T47D (cell line): ENCODE results near the gene SFTA2.

Experiments used
- DNase-seq, 2 experiments: peaks; one replicate each; pipeline versions ENCODE4 v3.0.0 to v3.0.0-alpha.2; 2011 to 2012; ENCODE audit warnings: low read depth in 1 of 2, low spot score in 1 of 2
- JUND ChIP-seq: IDR thresholded peaks from 2 replicates; pipeline ENCODE4 v1.6.1; 2012; ENCODE audit warnings: low read depth
- in situ Hi-C: cut with HindIII; loops from 2 replicates; pipeline ENCODE4 v1.10.0; 2016; ENCODE audit warnings: low sequenced_read_pairs, low pct_unique_long_range_greater_than_20kb

Gene SFTA2

DNA sequence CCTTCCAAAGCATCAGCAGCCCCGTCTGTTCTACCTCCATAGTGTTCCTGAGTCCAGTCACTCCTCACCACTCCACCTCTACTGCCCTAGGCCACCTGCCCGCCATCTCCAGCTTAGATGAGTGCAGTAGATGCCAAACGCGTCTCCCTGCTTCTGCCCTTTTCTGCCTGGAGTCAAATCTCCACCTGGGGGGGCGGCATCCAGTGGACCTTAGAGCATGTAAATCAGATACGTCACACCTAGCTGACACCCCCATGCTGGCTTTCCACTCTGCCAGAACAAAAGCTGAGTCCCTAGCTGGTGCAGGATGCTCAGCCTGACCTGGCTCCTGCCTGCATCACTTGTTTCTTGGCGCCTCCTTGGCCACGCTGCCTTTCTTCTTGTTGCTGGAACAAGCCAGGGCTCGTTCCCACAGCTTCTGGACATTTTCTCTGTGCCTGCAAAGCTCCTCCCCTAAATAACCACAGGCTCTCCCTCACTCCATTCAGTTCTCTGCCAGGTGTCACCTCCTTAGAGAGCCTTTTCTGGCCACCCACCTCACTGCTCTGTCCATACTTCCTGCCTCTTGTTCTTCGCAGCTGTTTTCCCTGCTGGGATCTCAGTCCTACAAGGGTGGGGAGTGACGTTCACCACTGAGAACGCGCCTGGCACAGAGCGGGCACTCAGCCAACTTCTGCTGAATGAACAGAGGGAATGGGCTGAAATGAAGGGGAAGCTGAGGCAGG, 41.9 kb downstream of the SFTA2 start:
- DNase-seq: no peak
- in situ Hi-C loops: no loop called here
- TF ChIP-seq JUND: no peak

DNA sequence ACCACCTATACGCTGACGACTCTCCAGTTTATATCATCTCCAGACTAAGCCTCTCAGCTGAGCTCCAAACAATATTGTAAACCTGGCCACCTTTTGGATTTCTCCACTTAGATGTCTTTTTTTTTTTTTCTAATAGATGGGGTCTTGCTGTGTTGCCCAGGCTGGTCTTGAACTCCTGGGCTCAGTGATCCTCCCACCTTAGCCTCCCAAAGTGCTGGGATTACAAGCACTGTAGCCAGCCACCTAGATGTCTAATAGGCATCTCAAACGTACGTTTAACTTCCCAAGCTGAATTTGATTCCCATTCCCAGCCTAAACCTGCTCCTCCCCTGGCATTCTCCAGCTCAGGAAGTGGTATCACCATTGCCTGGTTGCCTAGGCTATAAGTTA, 42.5 kb downstream of the SFTA2 start:
- no peak for TF ChIP-seq JUND
- in situ Hi-C loops: no loop called here
- no peak for DNase-seq

DNA sequence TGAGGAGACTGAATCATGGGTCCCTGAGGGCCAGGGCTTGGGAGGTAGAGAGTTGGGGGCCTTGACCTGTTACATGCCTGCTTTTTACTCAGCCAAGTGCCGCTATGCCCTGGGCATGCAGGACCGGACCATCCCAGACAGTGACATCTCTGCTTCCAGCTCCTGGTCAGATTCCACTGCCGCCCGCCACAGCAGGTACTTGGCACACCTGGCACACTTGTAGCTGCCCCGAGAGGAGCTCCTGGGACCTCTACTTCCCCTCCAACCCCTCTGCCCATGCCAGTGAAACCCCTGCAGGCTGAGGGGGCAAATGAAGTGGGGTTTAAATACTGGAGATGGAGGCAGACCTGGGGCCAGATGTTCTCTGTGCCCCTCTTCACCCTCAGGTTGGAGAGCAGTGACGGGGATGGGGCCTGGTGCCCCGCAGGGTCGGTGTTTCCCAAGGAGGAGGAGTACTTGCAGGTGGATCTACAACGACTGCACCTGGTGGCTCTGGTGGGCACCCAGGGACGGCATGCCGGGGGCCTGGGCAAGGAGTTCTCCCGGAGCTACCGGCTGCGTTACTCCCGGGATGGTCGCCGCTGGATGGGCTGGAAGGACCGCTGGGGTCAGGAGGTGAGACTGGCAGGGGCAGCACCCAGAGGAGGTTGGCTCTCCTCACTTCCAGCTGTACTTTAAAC, 43.0 kb downstream of the SFTA2 start:
- in situ Hi-C loops: no loop called here
- DNase-seq: no peak
- TF ChIP-seq JUND: no peak

DNA sequence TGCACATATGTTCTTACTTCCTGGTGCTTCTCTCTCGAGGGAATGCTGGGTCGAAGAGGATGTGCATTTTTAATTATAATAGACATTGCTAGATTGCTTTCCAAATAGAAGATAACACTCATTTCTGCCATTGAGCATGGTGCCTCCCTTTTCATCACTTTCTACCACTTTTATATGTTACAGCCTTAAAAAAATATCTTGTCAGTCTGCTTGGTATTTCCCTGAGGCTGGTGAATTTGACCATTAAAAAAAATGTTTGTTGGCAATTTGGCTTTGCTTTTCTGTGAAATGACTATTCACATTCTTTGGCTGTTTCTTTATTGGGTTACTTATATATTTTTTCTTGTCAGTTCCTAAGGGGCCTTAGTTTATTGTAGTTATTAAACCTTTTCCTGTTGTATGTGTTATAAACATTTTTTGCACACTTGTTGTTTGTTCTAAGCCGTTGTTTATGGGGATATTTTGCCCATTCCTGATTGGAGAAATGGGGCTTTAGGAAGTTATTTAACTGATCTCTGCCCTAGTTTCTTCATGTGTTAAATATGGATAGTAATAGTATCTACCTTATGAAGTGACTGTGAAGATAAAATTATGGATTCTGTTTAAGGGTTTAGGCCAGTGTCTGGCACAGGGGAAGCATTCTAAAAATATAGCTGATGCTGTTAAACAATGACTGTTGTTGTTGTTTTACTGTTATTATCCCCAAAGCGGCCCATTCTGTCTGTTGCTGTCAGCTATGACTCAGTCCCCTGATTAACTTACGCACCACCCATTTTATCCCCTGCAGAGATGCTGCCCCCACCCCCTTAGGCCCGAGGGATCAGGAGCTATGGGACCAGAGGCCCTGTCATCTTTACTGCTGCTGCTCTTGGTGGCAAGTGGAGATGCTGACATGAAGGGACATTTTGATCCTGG, 43.8 kb downstream of the SFTA2 start:
- DNase-seq: no peak
- in situ Hi-C loops: no loop called here
- TF ChIP-seq JUND: no peak

DNA sequence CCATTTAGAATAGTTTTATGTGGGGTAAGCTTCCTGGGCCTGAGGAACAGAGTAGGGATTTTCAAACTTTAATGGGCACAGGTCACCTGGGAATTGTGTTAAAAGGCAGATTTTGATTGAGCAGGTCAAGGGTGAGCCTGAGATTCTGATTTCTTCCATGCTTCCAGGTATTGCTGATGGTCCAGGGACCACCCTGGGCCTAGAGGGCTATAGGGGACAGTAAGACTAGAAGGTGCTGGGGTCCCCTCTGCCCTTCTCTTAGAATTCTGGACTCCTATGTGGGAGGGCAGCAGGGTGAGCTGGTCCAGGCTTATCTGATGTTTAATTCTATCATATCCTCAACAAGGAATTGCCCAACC, 45.1 kb downstream of the SFTA2 start:
- in situ Hi-C loops: no loop called here
- no peak for TF ChIP-seq JUND
- no peak for DNase-seq

DNA sequence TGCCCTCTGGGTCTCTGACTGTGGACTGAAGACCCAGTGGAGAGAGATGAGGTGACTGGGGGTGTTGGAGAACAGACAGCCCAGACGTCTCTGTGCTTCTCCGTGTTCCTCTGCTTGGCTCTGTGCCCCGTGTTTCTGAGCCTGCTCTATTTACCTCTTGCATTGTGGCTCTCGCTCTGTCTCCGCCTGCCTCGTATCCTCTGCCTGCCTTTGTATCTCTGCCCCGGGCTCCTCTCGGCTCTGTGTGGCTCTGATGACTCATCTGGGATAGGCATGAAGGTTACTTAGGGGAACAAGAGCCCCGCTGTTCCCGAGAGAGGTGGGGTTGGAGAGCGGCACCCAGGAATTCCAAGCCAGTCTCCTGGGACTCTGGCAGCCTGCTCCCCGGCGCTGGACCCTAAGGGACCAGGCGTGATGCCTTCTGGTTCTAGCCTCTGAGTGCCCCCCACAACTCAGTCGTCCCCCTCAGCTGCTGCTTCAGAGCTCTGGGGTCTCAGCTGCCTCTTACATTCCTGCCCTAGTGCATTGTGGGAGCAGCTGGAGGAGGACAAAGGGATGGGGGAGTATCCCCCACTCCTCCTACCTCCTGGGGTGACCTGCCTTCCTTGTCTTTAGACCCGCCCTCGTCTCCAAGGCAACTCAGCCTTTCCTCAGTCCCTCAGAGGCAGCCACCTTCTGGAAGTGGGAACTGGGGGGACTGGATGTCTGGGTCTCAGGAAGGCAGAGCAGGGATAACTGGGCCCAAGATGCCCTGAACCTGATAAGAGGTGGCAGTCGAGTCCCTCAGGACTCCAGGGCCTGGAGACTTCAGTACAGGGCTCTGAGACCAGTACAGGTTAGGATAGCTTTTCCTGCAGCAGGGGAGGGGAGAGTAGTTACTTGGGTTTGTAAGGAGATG, 45.7 kb downstream of the SFTA2 start:
- no peak for TF ChIP-seq JUND
- in situ Hi-C loops: no loop called here
- DNase-seq: peak; percentile 73 to 76

DNA sequence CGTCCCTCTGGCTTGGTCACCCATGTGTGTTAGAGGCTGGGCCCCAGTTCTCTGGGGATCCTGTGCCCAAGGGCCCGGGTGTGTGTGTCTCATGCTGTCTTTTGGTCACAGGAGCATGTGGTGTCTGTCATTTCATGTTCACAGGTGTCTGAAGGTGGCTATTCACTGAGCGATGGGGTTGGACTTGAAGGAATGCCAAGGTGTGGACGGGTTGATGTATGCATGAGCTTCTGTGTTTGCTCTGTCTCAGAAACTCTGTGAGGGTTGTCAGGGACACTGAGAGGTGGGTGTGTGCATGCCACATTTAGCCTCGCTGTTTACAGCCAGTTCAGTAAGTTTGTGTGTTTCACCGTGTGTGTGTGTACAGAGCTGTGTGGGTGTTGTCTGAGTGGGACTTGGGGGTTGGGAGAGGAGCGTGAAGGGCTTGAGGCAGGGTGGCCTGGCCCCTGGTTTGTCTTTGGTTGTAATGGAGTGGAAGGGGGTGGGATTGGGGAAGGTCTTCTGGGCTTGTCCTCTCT, 46.4 kb downstream of the SFTA2 start:
- DNase-seq: peak; percentile 63 to 92
- TF ChIP-seq JUND: no peak
- in situ Hi-C loops: no loop called here

DNA sequence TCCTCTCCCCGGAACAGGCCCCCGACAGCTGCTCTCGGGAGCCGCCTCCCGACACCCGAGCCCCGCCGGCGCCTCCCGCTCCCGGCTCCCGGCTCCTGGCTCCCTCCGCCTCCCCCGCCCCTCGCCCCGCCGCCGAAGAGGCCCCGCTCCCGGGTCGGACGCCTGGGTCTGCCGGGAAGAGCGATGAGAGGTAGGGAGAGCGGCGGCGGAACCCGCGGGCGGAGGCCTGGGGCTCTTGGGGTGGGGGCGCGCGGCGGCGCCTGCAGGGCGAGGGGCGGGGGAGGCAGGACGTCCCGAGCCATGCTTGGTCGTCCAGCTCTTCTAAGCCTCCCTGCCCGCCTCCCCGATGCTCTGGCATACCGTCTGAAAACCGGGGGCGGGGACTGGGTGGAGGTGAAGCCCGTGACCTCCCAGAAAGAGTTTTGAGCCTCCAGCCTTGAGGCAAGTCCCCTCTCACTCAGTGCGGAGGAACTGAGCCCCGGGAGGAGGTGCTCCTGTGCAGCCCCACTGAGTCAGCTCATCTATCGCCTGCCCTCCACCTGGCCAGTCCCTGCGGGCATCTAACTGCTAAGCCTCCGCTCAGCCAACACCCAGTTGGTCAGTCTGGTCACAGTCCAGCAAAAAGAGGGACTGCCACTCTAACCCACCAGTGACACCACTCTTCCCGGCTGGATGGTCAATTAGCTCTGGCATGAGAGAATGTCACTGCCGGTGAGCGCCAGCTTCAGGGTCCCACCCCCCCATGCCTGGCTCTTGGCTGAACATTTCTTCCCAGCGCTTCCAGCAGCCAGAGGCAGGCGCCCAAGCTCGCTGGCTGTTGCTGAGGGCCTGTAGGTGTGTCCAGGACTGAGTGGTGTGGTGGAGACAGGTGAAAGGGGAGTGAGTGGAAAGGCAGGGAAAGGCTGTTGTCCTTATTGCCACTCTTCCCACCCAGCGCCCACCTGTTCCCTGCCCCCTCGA, 47.2 kb downstream of the SFTA2 start:
- DNase-seq: peak; percentile 51 to 76
- TF ChIP-seq JUND: no peak
- in situ Hi-C loops: no loop called here

DNA sequence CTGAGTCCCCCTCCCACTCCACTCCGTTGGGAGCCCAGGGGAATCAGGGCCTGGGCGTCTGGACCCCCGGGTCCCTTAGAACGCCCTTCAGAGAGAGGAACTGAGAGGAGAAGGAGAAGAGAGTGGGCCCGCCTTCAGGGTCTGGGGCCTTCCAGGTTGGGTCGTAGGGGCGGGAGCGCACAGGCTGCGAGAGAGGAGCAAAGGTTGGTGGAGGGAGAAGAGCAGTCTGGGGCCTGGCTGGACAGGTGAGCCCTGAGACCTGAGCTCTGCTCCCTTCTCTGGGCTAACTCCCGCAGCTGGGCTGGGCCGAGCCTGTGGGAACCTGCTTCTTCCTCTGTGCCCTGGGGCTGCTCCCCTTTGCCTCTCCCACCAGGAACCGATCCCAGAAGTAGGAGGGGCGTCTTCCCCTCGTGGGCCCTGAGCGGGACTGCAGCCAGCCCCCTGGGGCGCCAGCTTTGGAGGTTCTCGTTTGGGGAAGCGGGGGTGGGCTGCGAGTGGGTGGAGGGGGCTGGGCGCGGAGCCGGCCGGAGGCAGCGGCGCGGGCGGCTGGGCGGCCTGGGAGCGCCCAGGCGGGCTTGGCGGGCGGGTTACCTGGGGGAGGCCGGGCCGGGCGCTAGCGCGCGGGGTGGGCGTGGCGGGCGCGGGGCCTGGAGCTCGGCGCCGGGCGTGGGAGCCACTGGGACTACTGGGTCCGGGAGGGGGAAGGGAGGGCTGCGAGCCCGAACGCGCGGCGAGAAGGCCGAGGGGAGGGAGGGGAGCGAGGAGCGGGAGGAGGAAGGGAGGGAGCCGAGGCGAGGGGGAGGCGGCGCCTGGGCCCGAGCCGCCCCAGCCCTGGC, 48.1 kb downstream of the SFTA2 start, which contains the start of gene DDR1:
Gene DDR1 (plus strand): TSS at position 835 of the 836 bp plus-strand sequence. CDS start 4,211 bp downstream, outside the sequence.
- DNase-seq: peak; percentile 90 to 96
- TF ChIP-seq JUND: no peak
- in situ Hi-C loops: no loop called here
